Measurements from ENCODE around the gene ADAD2. TPM values are rescaled to one million over a fixed set of nuclear protein-coding genes. Genes with fewer than 3 reads are reported as not detected.

Gene ADAD2
- total RNA-seq, 1 experiment from 2014 or later, result not detected

GRCh38 chr16:84153660-84154214 lies 37.2 kb upstream of the ADAD2 start:
- no peaks in the 10 kb centered on the region for H3K9me2 ChIP-seq (ENCODE audit: insufficient read depth)
- H3K4me3 ChIP-seq, result no peak overlapping the region
- 0 out of 2 replicates have a peak, but pooled peaks cover 5% of the 10 kb centered on the region for H3K9me3 ChIP-seq (ENCODE audit: insufficient read depth, low read depth)
- POLR2A ChIA-PET (ENCODE audit: unreplicated experiment), result no interaction called here
- intact Hi-C loops (cut with micrococcal nuclease; ENCODE audit: unreplicated experiment), result no loop called here
- no peak overlapping the region for H3K4me2 ChIP-seq
- no peaks in the 10 kb centered on the region for H3K79me2 ChIP-seq (ENCODE audit: low read depth)
- H3K27ac ChIP-seq, result no peak overlapping the region
- CTCF ChIA-PET, result no interaction called here
- TF ChIP-seq CTCF (conservative IDR thresholded peaks at IDR 0.05) (no peak), EZH2 (IDR thresholded peaks at IDR 0.05; ENCODE audit: low read depth) (no peak)
- no TSS peak for BruUV-seq (replicated peaks)
- no peak for DNase-seq
- no peaks in the 10 kb centered on the region for H3K36me3 ChIP-seq (ENCODE audit: low read depth)
- peaks cover 6% of the 10 kb centered on the region for H3F3A ChIP-seq (ENCODE audit: insufficient read depth, low read depth)
- no peaks in the 10 kb centered on the region for H3K4me1 ChIP-seq (replicated peaks; ENCODE audit: insufficient read depth)
- no peaks in the 10 kb centered on the region for H4K20me1 ChIP-seq (ENCODE audit: insufficient read depth)
- no peak overlapping the region for H2AFZ ChIP-seq
- H3K27me3 ChIP-seq (ENCODE audit: insufficient read depth, low read depth), result no peaks in the 10 kb centered on the region

- DNase-seq, result no peak
- TF ChIP-seq EZH2 (IDR thresholded peaks at IDR 0.05; ENCODE audit: low read depth), result no peak
- ChIA-PET CTCF (no interaction called here), POLR2A (ENCODE audit: unreplicated experiment) (no interaction called here)
- BruUV-seq (replicated peaks), result no TSS peak
- H3K79me2 ChIP-seq (ENCODE audit: low read depth), result no peaks in the 10 kb centered on the region
- H3K9me2 ChIP-seq (ENCODE audit: insufficient read depth), result no peaks in the 10 kb centered on the region
- no peaks in the 10 kb centered on the region for H4K20me1 ChIP-seq (ENCODE audit: insufficient read depth)
- H3F3A ChIP-seq (ENCODE audit: insufficient read depth, low read depth), result peaks cover 6% of the 10 kb centered on the region
- no peak overlapping the region for H2AFZ ChIP-seq
- H3K4me2 ChIP-seq, result no peak overlapping the region
- H3K27ac ChIP-seq, result no peak overlapping the region
- no peak overlapping the region for H3K4me3 ChIP-seq
- peaks cover 5% of the 10 kb centered on the region; the same call in 1 of the 2 replicates for H3K27me3 ChIP-seq (ENCODE audit: insufficient read depth, low read depth)
- H3K9me3 ChIP-seq (ENCODE audit: insufficient read depth, low read depth), result 0 out of 2 replicates have a peak, but pooled peaks cover 5% of the 10 kb centered on the region
- H3K4me1 ChIP-seq (replicated peaks; ENCODE audit: insufficient read depth), result no peaks in the 10 kb centered on the region
- H3K36me3 ChIP-seq (ENCODE audit: low read depth), result no peaks in the 10 kb centered on the region
- intact Hi-C loops (cut with micrococcal nuclease; ENCODE audit: unreplicated experiment), result no loop called here
Measured at GRCh38 chr16:84155226-84155625, 35.7 kb upstream of the ADAD2 start.

GRCh38 chr16:84155771-84156170 lies 35.2 kb upstream of the ADAD2 start:
- H3K79me2 ChIP-seq (ENCODE audit: low read depth), result no peaks in the 10 kb centered on the region
- no peaks in the 10 kb centered on the region for H4K20me1 ChIP-seq (ENCODE audit: insufficient read depth)
- H3K9me2 ChIP-seq (ENCODE audit: insufficient read depth), result no peaks in the 10 kb centered on the region
- no peaks in the 10 kb centered on the region for H3K4me1 ChIP-seq (replicated peaks; ENCODE audit: insufficient read depth)
- POLR2A ChIA-PET (ENCODE audit: unreplicated experiment), result interaction anchor here (0.6 kb wide), 1 partner anchor 178 kb away, joined by 4 read pairs; no protein-coding TSS in a partner anchor
- H3K27me3 ChIP-seq (ENCODE audit: insufficient read depth, low read depth), result peaks cover 5% of the 10 kb centered on the region; the same call in 1 of the 2 replicates
- CTCF ChIA-PET, result no interaction called here
- no peaks in the 10 kb centered on the region for H3K36me3 ChIP-seq (ENCODE audit: low read depth)
- H3F3A ChIP-seq (ENCODE audit: insufficient read depth, low read depth), result peaks cover 6% of the 10 kb centered on the region
- H3K9me3 ChIP-seq (ENCODE audit: insufficient read depth, low read depth), result 0 out of 2 replicates have a peak, but pooled peaks cover 5% of the 10 kb centered on the region
- intact Hi-C loops (cut with micrococcal nuclease; ENCODE audit: unreplicated experiment), result no loop called here
- no peak overlapping the region for H3K4me2 ChIP-seq
- no peak for TF ChIP-seq CTCF (conservative IDR thresholded peaks at IDR 0.05)
- no peak for TF ChIP-seq EZH2 (IDR thresholded peaks at IDR 0.05; ENCODE audit: low read depth)
- no peak for DNase-seq
- no TSS peak for BruUV-seq (replicated peaks)
- H3K27ac ChIP-seq, result no peak overlapping the region
- no peak overlapping the region for H2AFZ ChIP-seq
- no peak overlapping the region for H3K4me3 ChIP-seq
